HG03521 (cell line): ENCODE data around the gene WNT8A.

Experiments used
- ATAC-seq: cut with Tn5 transposase; IDR thresholded peaks from one replicate; pipeline ENCODE4 v1.9.1; 2021; ENCODE audit warnings: mild to moderate bottlenecking, moderate library complexity; ENCODE audit not compliant: unreplicated experiment

The WNT8A gene

DNA sequence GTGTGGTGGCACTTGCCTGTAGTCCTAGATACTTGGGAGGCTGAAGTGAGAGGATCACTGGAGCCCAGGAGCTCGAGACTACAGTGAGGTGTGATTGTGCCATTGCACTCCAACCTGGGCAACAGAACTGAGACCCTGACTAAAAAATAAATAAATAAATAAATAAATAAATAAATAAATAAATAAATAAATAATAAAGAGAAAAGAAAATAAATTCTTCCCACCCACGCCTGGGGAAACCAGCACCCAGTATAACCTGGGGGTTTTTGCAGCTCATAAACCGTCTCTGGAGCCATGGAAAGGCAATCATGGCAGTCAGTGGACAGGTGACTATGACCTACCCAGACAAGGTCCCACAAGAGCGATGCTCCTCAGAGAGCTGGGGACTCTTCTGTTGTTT lies 7.9 kb downstream of the WNT8A start:
- no peak for ATAC-seq

DNA sequence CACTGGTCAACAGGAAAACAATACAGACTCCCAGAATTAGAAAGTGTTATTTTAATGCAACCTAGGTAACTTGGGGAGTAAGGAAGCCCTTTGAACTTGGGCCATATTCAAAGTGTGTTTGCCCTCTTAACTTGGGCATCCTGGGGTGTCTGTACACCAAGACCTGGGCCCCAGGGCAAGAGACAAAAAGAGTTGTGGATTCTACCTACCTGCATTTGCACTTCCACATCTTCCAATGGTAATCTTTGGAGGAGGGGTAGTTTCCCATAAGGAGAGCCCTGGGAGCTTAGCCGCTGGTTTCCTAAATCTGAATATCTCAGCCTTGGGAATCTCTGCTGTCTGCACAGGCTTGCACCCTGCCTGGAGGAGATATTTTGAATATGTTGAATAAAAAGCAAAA lies 8.5 kb downstream of the WNT8A start:
- ATAC-seq, result no peak

DNA sequence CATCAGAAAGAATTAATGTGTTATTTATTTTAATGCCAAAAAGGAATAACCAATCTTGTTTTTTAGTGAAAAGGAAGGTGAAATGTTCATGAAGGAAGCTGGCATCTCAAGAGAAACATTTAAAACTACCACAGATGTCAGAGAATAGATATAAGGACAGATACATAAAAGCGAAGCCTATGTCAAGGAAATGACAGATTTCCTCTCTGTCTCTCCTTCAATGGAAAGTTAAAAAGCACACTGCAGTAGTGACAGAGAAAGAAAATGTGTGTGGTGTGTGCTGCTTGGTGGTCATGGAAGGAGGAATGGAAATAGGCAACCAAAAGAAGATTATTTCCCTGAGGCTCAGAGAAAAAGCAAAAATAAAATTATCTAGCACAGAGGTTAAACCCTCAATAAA lies 9.2 kb downstream of the WNT8A start:
- ATAC-seq, result no peak

DNA sequence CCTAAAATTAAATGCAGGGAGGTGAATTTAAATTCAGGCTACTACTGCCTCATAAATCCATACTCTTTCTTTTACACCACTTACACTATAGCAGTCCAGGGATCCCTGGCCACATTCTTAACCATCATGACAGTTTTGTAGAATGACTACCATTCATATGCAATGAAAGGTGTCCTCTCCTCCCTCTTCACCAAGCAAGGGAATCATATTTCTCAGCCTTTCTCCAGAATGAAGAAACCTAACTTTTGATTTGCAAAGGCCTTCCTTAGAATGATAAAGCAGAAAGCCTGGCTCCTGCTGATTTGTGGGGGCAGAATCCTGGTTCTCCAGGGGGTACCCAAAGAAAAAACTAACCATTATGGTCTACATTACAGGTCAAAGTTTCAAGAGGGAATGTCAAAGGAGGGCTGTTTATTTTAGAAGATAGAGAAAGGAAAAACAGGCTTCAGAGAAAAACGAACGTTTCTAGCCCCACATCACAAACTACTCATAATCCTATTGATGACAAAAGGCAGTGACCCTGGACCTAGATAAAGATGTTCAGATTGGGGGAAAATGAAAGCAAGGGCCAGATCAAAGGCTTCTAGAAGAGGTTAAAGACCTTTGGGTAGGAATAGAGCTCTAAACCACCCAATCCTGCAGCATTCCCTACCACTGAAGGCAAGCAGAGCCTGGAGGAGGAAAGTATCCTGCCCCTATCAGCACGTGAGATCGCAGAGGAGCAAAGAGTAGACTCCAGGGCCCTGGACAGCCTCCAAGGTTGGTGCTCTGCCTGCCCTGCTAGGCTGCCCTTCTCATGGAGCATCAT lies 11.5 kb downstream of the WNT8A start:
- ATAC-seq, result no peak

GRCh38 chr5:138096363-138096762 lies 12.5 kb downstream of the WNT8A start:
- ATAC-seq, result no peak

DNA sequence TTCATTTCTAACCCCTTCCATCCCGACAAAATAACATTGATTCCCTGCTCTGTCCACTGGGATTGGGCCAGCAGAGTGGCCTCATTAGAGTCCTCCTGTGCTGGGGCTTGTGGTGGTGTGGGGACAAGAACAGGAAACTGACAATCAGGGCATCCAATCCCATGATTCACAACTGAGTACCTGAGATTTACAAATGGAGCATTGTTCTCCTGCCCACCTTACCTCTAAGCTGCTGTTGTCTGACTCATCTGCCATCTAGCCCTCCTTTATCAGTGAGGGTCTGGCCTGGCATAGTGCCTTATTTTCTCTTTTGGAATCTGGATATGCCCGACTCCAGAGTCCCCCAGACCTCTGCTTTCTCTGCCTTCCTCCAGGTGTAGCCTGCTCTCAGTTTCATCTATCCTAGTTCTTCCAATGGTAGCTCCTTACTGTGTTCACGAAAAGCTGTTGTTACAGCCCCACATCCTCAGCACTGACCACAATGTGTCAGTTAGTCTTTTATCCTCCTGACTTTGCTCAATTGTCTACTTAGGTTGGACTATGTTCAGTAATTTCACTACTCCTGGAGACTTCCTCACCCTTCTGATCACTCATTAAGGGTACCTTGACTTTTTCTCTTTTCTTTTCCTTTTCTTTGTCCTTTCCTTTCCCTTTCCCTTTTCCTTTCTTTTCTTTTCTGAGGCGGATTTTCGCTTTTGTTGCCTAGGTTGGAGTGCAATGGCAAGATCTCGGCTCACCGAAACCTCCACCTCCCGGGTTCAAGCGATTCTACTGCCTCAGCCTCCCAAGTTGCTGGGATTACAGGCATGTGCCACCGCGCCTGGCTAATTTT lies 13.4 kb downstream of the WNT8A start:
- no peak for ATAC-seq

DNA sequence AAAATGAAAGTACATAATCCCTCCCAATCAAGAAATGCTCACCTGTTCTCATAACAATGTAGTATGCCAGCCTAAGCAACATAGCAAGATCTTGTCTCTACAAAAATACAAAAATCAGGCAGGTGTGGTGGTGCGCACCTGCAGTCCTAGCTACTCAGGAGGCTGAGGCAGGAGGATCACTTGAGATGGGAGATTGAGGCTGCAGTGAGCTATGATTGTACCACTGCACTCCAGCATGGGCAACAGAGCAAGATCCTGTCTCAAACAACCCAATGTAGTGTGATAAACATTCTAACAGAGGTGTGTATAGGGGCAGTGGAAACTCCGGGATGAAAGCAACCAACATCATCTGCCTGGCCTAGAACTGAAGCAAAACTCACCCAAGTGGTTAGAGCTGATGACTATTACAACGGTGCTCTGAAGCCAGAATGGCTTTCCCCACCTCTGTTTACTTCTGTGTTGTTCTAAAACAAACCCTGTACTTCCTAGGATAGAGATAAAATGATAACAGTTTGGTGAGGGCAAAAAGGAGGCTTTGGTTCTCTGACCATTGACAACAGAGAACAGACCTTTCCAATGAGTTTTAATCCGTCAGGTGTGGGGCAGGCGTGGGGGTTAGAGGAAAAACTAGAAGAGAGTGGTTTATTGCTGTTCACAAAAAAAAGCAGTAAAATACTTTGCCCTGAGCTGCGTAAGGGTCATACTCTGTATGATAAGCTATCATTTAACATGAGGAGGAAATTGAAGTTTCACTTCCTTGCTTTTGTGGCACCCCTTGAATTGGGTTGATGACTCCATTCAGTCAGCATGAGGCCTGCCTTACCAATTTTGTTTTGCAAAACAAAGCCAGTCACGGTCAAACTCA lies 18.9 kb downstream of the WNT8A start:
- ATAC-seq, result no peak

DNA sequence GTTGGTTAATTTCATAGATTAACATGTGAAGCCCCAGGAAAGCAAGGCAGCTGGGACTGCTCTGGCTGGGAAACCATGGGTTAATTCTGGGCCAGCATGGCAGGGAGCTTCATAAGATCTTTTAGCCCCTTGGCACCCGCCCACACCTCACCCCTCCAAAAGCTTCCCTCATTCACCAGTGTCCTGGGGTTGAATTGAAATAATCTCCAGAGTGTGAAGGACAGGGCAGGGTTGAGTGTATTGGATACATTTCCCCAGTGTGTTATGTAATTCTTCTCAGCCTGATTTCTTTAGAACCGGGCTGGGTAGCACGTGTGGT lies 19.4 kb downstream of the WNT8A start:
- no peak for ATAC-seq

GRCh38 chr5:138105709-138106108 lies 21.9 kb downstream of the WNT8A start:
- no peak for ATAC-seq

- ATAC-seq, result no peak
These were observed 23.4 kb downstream of the WNT8A start for GRCh38 chr5:138107213-138107612.

DNA sequence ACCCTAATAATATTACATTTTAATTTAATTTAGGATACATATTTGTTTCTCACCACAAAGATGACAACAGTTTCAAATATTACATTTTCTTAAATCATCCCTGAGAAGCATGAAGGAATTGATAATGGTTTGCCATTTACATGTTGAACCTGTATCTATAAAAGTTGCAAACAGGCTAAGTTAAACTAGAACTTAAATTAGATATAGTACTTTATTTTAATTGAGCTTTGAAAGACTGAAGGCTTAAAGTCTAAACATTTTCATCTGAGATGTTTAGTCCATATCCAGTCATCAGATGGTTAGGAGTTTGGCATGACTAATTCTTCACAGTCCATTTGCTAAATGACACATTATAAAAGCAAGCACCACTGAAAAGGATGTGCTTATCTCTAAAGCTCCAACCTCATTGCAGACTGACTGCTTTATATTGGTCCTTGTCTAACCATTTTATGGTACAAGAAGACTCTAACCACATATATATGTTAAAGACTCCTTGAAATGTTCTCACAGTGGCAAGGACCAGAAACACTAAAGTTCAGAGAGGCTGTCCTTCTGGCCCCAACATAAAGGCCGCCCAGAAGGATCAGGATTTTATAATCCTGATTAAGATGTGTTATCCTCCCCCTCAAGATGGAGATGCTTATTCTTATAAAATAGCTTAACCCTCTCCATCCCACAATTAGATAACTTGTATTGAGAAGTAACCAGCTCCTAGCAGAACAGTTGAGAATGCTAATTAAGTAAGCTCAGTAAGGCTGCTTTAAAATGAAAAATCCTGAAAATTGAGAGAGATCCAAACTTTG lies 25.8 kb downstream of the WNT8A start:
- ATAC-seq, result no peak

DNA sequence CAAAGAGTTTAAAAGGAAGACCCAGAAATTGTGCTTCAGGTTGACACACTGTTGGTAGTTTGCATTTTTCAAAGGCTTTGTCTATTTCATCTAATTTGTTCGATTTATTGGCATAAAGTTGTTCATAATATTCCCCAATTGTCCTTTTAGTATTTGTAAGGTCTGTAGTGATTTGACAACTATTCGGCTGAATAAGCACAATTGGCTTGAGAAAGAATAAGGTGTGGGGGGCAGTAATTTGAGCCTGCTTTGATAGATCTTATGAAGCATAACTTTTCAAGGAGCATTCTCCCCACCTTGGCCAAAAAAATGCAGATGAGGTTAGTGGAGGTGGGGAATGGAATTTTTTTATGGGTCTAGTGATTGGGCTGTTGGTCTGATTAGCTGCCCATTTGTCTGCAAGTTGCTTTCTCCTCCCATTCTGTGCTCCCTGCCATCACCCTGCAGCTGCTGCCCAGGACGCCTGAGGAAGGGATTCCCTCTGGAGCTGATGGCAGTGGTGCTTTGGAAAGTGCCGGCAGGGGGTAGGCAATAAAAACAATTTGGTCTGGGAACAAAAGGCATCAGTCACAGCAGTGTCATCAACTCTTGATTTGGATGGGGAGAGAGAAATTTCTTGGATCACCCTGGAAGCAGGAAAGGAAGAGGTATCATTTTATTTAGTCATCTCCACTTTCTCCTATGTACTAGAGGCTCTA lies 26.6 kb downstream of the WNT8A start:
- ATAC-seq, result no peak

- no peak for ATAC-seq
These were observed 27.3 kb downstream of the WNT8A start for GRCh38 chr5:138111181-138111580.

GRCh38 chr5:138111937-138112336 lies 28.1 kb downstream of the WNT8A start:
- ATAC-seq, result no peak

DNA sequence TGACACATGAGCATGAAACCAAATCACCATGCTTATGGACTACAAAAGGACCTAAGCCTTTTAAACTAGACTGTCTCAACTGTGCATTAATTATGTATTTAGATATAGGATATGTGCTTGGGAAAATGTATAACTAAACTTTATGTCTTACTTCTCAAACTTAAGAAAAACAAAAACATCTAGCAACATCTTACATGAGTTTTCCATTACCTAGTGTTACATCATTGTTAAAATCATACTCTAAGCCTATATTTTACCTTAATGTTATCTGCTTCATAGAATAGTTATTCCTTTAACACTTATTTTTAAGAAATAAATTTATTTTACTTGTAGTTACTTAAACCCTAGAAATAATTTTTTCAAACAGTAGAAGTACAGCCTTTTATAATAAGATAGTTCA lies 31.4 kb downstream of the WNT8A start:
- ATAC-seq, result no peak

GRCh38 chr5:138128334-138128733 lies 44.5 kb downstream of the WNT8A start:
- ATAC-seq, result no peak

DNA sequence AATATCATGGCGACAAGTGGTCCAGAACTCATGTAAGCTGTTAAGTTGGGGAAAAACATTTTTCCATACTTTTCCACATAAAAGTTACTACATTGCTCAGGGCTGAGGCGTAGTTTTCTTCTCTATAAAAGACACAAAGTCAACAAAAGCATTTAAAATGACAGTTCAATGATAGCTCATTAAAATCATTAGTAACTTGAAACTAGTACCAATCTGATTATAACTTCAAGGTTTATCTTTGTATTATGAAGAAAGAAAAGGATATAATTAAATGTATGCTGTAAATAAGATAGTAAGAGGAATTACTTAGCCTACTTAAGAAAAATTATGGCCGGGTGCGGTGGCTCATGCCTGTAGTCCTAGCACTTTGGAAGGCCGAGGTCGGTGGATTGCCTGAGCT lies 45.5 kb downstream of the WNT8A start:
- no peak for ATAC-seq

- no peak for ATAC-seq
These were observed 48.7 kb downstream of the WNT8A start for GRCh38 chr5:138132543-138132942.

DNA sequence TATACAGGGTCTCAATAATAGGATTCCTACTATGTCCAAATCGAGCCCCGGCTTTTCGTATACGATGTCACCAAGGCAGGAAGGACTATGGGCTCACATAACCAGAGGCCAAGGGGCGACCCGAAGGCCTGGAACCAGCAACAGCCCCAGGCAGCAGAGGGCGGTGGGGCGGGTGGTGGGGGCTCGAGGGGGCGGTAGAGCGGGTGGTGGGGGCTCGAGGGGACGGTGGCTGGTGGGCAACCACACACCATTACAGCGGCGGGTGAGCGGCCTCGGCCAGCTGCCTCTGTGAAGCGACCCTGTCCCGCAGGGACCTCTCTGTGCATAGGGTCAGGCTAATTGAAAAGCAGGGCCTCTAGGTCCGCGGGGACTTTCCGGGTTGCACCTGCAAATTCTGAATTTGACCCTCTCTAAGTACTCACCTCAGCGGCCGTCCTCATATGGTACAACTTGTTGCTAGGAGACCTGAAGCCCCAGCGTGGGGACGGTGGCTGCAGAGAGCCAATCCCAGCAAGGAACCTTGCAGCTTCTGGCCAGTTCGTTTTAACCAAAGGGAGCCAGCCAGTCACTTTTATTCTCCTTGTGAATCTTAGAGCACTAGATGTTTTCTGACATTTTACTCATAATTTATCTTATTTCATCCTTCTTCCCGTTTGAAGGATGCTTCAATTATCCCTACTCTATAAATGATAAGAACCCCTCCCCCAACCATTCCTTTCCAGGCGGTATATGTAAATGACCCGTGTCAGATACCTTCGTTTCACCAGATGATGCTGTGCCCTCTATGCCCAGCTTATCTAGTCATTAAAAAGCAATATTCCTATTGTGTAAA lies 55.3 kb downstream of the WNT8A start, which contains the start of gene NME5:
Gene NME5, minus strand, starts transcription at position 480 of the 832 bp plus-strand sequence. CDS start 648 bp downstream, outside the sequence.
- no peak for ATAC-seq
